ENCODE data around the gene PPP4C. TPM values are rescaled to one million over a fixed set of nuclear protein-coding genes. Genes with fewer than 3 reads are reported as not detected.

Gene PPP4C
- total RNA-seq, 1 experiment from 2014 or later = 163 TPM

- H3K4me1 Mint-ChIP-seq = peaks cover 21% of the 10 kb centered on the region in 2 experiments
- Histone ChIP-seq H2BK120ac (ENCODE audit: low read depth, low read length, poor library complexity, severe bottlenecking) (peak overlapping the region; percentile 39), H3K9me3 (ENCODE audit: control insufficient read depth, low read depth, low read length) (no peaks in the 10 kb centered on the region), H3K56ac (ENCODE audit: insufficient read length, low read depth, low read length) (no peak overlapping the region), H2BK12ac (ENCODE audit: insufficient read length, low read depth, low read length) (peak overlapping the region; percentile 41), H4K8ac (replicated peaks; ENCODE audit: insufficient read length, low read depth, low read length) (no peak overlapping the region), H3K27me3 (ENCODE audit: insufficient read depth, low read length) (no peaks in the 10 kb centered on the region), H3K18ac (ENCODE audit: insufficient read length, low read depth, low read length) (peak overlapping the region; percentile 92), H3K14ac (ENCODE audit: insufficient read depth, low read length) (peak overlapping the region; percentile 74; the same call in 1 of the 2 replicates), H4K20me1 (ENCODE audit: control insufficient read depth, insufficient read depth, insufficient read length) (no peaks in the 10 kb centered on the region), H2BK5ac (ENCODE audit: insufficient read length, low read length) (no peak overlapping the region), H2AK5ac (ENCODE audit: insufficient read length, low read length) (no peak overlapping the region), H3K4ac (ENCODE audit: low read depth, low read length) (peak overlapping the region; percentile 6; the same call in 1 of the 2 replicates), H3T11ph (ENCODE audit: low read length) (no peak overlapping the region), H2BK20ac (ENCODE audit: low read depth, low read length, poor library complexity, severe bottlenecking) (no peak overlapping the region), H3K23me2 (ENCODE audit: insufficient read length, low read depth, low read length, poor library complexity, severe bottlenecking) (peaks cover 8% of the 10 kb centered on the region), H3K23ac (ENCODE audit: insufficient read length, low read depth, low read length) (no peak overlapping the region), H3K9ac (ENCODE audit: extremely low read depth, insufficient read length, low read length) (peak overlapping the region; percentile 91), H4K91ac (ENCODE audit: insufficient read length, low read depth, low read length) (no peak overlapping the region), H3K27ac (ENCODE audit: insufficient read length, low read depth, low read length) (peak overlapping the region; percentile 74), H3K4me2 (ENCODE audit: insufficient read depth, insufficient read length, low read length) (peak overlapping the region; percentile 50), H3K4me1 (ENCODE audit: insufficient read depth, low read length) (no peaks in the 10 kb centered on the region), H2AFZ (ENCODE audit: low read length) (no peak overlapping the region), H3K79me2 (ENCODE audit: insufficient read depth, low read length) (peaks cover 12% of the 10 kb centered on the region; the same call in 1 of the 2 replicates), H2BK15ac (ENCODE audit: low read depth, low read length) (no peak overlapping the region), H3K79me1 (ENCODE audit: insufficient read depth, low read depth, low read length, poor library complexity, severe bottlenecking) (no peaks in the 10 kb centered on the region), H4K5ac (ENCODE audit: insufficient read length, low read depth, low read length) (peak overlapping the region; percentile 81)
- peak; percentile 92 for DNase-seq
- H3K9me3 Mint-ChIP-seq = peaks cover 21 to 23% of the 10 kb centered on the region in 2 experiments
- peak overlapping the region; percentile 65 to 78 for H3K4me3 Mint-ChIP-seq
- no peak for TF ChIP-seq CTCF (conservative IDR thresholded peaks at IDR 0.05)
- WGBS (ENCODE audit: extremely low coverage, insufficient read length, low lambda C conversion rate) = no CpG with 5 or more reads among the region's 18 CpGs
- peak overlapping the region; percentile 97 to 99 (median 98) for H3K27ac Mint-ChIP-seq
- H3K27me3 Mint-ChIP-seq (ENCODE audit: low read depth) = peaks cover 6% of the 10 kb centered on the region
- peaks cover 28 to 39% (median 29%) of the 10 kb centered on the region in 3 experiments for H3K36me3 Mint-ChIP-seq (ENCODE audit: insufficient read depth in 1 of 3, low read depth in 3 of 3)
Measured at GRCh38 chr16:30096862-30097563, 21.2 kb downstream of the PPP4C start.
